HFFc6 (cell line): ENCODE data around the gene EIF4B. TPM values are rescaled to one million over a fixed set of nuclear protein-coding genes. Genes with fewer than 3 reads are reported as not detected.

ENCODE experiments used
- DNase-seq: peaks from one replicate; pipeline ENCODE4 v3.0.0-alpha.2; 2018
- H3K27ac Mint-ChIP-seq: 2 replicates; pipeline ENCODE4 v1.8.0; 2020; ENCODE audit warnings: mild to moderate bottlenecking, mixed read lengths
- H3K27me3 Mint-ChIP-seq: 2 replicates; pipeline ENCODE4 v1.8.0; 2021; ENCODE audit warnings: mild to moderate bottlenecking, moderate library complexity, mixed read lengths; ENCODE audit not compliant: insufficient read depth
- H3K36me3 Mint-ChIP-seq: 2 replicates; pipeline ENCODE4 v1.8.0; 2021; ENCODE audit warnings: low read depth, mixed read lengths
- H3K4me1 Mint-ChIP-seq: 2 replicates; pipeline ENCODE4 v1.8.0; 2020; ENCODE audit warnings: low read depth, mixed read lengths
- H3K4me3 Mint-ChIP-seq: 2 replicates; pipeline ENCODE4 v1.8.0; 2020; ENCODE audit warnings: mild to moderate bottlenecking, moderate library complexity, mixed read lengths
- H3K9me3 Mint-ChIP-seq: 2 replicates; pipeline ENCODE4 v1.8.0; 2020; ENCODE audit warnings: mild to moderate bottlenecking, mixed read lengths
- CTCF ChIP-seq: fragments of 200-600 bp; sonication (generic); IDR thresholded peaks from 2 replicates; pipeline ENCODE4 v1.5.0; 2021; ENCODE audit warnings: antibody characterized with exemption, mild to moderate bottlenecking
- total RNA-seq, 6 experiments: library from RNA; stranded (reverse); fragmentation: NEBNext Ultra II Directional; extraction: Animal tissue kit (Norgen Biotek cat#: 25700); gene quantifications; 2 replicates in 1 of 6; 3 replicates in 5 of 6; pipeline ENCODE4 v1.2.3, GENCODE V29; 2021

Gene EIF4B
- total RNA-seq, 6 experiments from 2014 or later = 376 to 437 (median 392) TPM

- peaks cover 9% of the 10 kb centered on the region for H3K27me3 Mint-ChIP-seq
- H3K36me3 Mint-ChIP-seq = peaks cover 39% of the 10 kb centered on the region
- DNase-seq = no peak
- no peak for TF ChIP-seq CTCF
- H3K4me3 Mint-ChIP-seq = no peak overlapping the region
- no peaks in the 10 kb centered on the region for H3K9me3 Mint-ChIP-seq
- peaks cover 49% of the 10 kb centered on the region for H3K4me1 Mint-ChIP-seq
- H3K27ac Mint-ChIP-seq = no peak overlapping the region
Measured at GRCh38 chr12:53074283-53074998, 68.2 kb downstream of the EIF4B start.

- no peak overlapping the region for H3K4me3 Mint-ChIP-seq
- peaks cover 39% of the 10 kb centered on the region for H3K36me3 Mint-ChIP-seq
- H3K27ac Mint-ChIP-seq = no peak overlapping the region
- no peaks in the 10 kb centered on the region for H3K9me3 Mint-ChIP-seq
- DNase-seq = no peak
- peaks cover 9% of the 10 kb centered on the region for H3K27me3 Mint-ChIP-seq
- peaks cover 50% of the 10 kb centered on the region for H3K4me1 Mint-ChIP-seq
- TF ChIP-seq CTCF = no peak
Measured at GRCh38 chr12:53074999-53075370, 68.7 kb downstream of the EIF4B start.

GRCh38 chr12:53076461-53076860, 70.2 kb downstream of the EIF4B start:
- no peak for TF ChIP-seq CTCF
- Mint-ChIP-seq H3K27ac (no peak overlapping the region; the same call in 1 of the 2 replicates), H3K4me3 (no peak overlapping the region)

GRCh38 chr12:53077030-53077429, 70.8 kb downstream of the EIF4B start:
- Mint-ChIP-seq H3K36me3 (peaks cover 29% of the 10 kb centered on the region), H3K4me1 (peaks cover 47% of the 10 kb centered on the region), H3K27me3 (peaks cover 5% of the 10 kb centered on the region), H3K27ac (peak overlapping the region; percentile 99; the same call in 1 of the 2 replicates), H3K9me3 (no peaks in the 10 kb centered on the region), H3K4me3 (peak overlapping the region; percentile 94; the same call in 1 of the 2 replicates)
- TF ChIP-seq CTCF = no peak
- DNase-seq = no peak

More at GRCh38 chr12:53076461-53076860, 70.2 kb downstream of the EIF4B start:
- Mint-ChIP-seq H3K9me3 (no peaks in the 10 kb centered on the region), H3K27me3 (peaks cover 5% of the 10 kb centered on the region), H3K36me3 (peaks cover 32% of the 10 kb centered on the region), H3K4me1 (peaks cover 50% of the 10 kb centered on the region)
- DNase-seq = no peak

- H3K4me1 Mint-ChIP-seq = peaks cover 38% of the 10 kb centered on the region
- H3K27ac Mint-ChIP-seq = peak overlapping the region; percentile 99
- H3K9me3 Mint-ChIP-seq = no peaks in the 10 kb centered on the region
- H3K36me3 Mint-ChIP-seq = peaks cover 19% of the 10 kb centered on the region
- TF ChIP-seq CTCF = peak; percentile 37
- no peak for DNase-seq
- peak overlapping the region; percentile 94 for H3K4me3 Mint-ChIP-seq
- H3K27me3 Mint-ChIP-seq = peaks cover 4% of the 10 kb centered on the region
Measured at GRCh38 chr12:53078425-53079225, 72.4 kb downstream of the EIF4B start.
